ENCODE measurements around the gene OR5B21. TPM values are rescaled to one million over a fixed set of nuclear protein-coding genes. Genes with fewer than 3 reads are reported as not detected.

OR5B21 gene
- not detected in 2 replicates for polyA plus RNA-seq (2011; rRNA removed)
- polyA minus RNA-seq (2011; rRNA and poly(A)+ RNA removed), result not detected in 2 replicates

GRCh38 chr11:58508005-58508404 lies at the start of gene OR5B21:
OR5B21 (minus strand) TSS chr11:58508105; CDS start chr11:58508105, 0 bp downstream.
- no peak for TF ChIP-seq CTCF (IDR thresholded peaks at IDR 0.05; ENCODE audit: insufficient read depth, low read depth, low read length)
- Histone ChIP-seq H3K4me3 (ENCODE audit: low read depth, low read length) (no peak within 1 kb of the TSS), H3K27me3 (ENCODE audit: control insufficient read depth, insufficient read depth, low read length) (no peaks in the 10 kb centered on the region), H3K36me3 (ENCODE audit: control insufficient read depth, insufficient read depth, low read length) (no peaks in the 10 kb centered on the region)
- POLR2A ChIA-PET, result no interaction called here
- CTCF ChIA-PET, result interaction anchor here (7.2 kb wide), 1 partner anchor 15 kb away, joined by 51 read pairs; no protein-coding TSS in a partner anchor
- DNase-seq (ENCODE audit: low read depth), result no peak

- no peak for TF ChIP-seq CTCF (IDR thresholded peaks at IDR 0.05; ENCODE audit: insufficient read depth, low read depth, low read length)
- Histone ChIP-seq H3K4me3 (ENCODE audit: low read depth, low read length) (no peak overlapping the region), H3K27me3 (ENCODE audit: control insufficient read depth, insufficient read depth, low read length) (no peaks in the 10 kb centered on the region), H3K36me3 (ENCODE audit: control insufficient read depth, insufficient read depth, low read length) (peaks cover 10% of the 10 kb centered on the region)
- ChIA-PET CTCF (no interaction called here), POLR2A (no interaction called here)
- no peak for DNase-seq (ENCODE audit: low read depth)
These were observed 41.7 kb upstream of the OR5B21 start for GRCh38 chr11:58549644-58550043.

GRCh38 chr11:58546841-58547240 lies 38.9 kb upstream of the OR5B21 start:
- ChIA-PET CTCF (interaction anchor here (1.8 to 2.1 kb wide), 2 partner anchors 21 to 22 kb away, joined by 4 to 9 read pairs; no protein-coding TSS in a partner anchor), POLR2A (interaction anchor here (0.6 kb wide), 1 partner anchor 805 kb away, joined by 3 read pairs; no protein-coding TSS in a partner anchor)
- Histone ChIP-seq H3K27me3 (ENCODE audit: control insufficient read depth, insufficient read depth, low read length) (no peaks in the 10 kb centered on the region), H3K4me3 (ENCODE audit: low read depth, low read length) (no peak overlapping the region), H3K36me3 (ENCODE audit: control insufficient read depth, insufficient read depth, low read length) (peaks cover 7% of the 10 kb centered on the region)
- DNase-seq (ENCODE audit: low read depth), result no peak
- TF ChIP-seq CTCF (IDR thresholded peaks at IDR 0.05; ENCODE audit: insufficient read depth, low read depth, low read length), result no peak

- H3K36me3 ChIP-seq (ENCODE audit: control insufficient read depth, insufficient read depth, low read length), result peaks cover 8% of the 10 kb centered on the region
- H3K4me3 ChIP-seq (ENCODE audit: low read depth, low read length), result no peak overlapping the region
- TF ChIP-seq CTCF (IDR thresholded peaks at IDR 0.05; ENCODE audit: insufficient read depth, low read depth, low read length), result no peak
- DNase-seq (ENCODE audit: low read depth), result no peak
- CTCF ChIA-PET, result interaction anchor here (1.3 kb wide), 1 partner anchor 8 kb away, joined by 5 read pairs; no protein-coding TSS in a partner anchor
- POLR2A ChIA-PET, result no interaction called here
- H3K27me3 ChIP-seq (ENCODE audit: control insufficient read depth, insufficient read depth, low read length), result no peaks in the 10 kb centered on the region
These were observed 24.0 kb upstream of the OR5B21 start for GRCh38 chr11:58531865-58532341.

- H3K4me3 ChIP-seq (ENCODE audit: low read depth, low read length), result no peak overlapping the region
- TF ChIP-seq CTCF (IDR thresholded peaks at IDR 0.05; ENCODE audit: insufficient read depth, low read depth, low read length), result no peak
- DNase-seq (ENCODE audit: low read depth), result no peak
- CTCF ChIA-PET, result interaction anchor here (0.5 kb wide), 1 partner anchor 40 kb away, joined by 3 read pairs; no protein-coding TSS in a partner anchor
- no peaks in the 10 kb centered on the region for H3K27me3 ChIP-seq (ENCODE audit: control insufficient read depth, insufficient read depth, low read length)
- POLR2A ChIA-PET, result no interaction called here
- peaks cover 8% of the 10 kb centered on the region for H3K36me3 ChIP-seq (ENCODE audit: control insufficient read depth, insufficient read depth, low read length)
These were observed 22.3 kb upstream of the OR5B21 start for GRCh38 chr11:58530236-58530635.
